H1 (cell line): Measurements from ENCODE around the gene MEF2D. TPM values are rescaled to one million over a fixed set of nuclear protein-coding genes. Genes with fewer than 3 reads are reported as not detected.

Source experiments
- YY1 ChIP-seq: IDR thresholded peaks from 2 replicates; pipeline ENCODE4 v1.6.1; 2011; ENCODE audit warnings: low read depth, mild to moderate bottlenecking, low read length
- polyA plus RNA-seq, 7 experiments: library from polyadenylated mRNA; depleted of rRNA in 3 of 7; stranded (reverse) in 5 of 7; unstranded in 2 of 7; fragments of >200 nt in 5 of 7; fragments of 200-250 nt in 2 of 7; gene quantifications; 1 replicate in 5 of 7; 2 replicates in 1 of 7; 4 replicates in 1 of 7; pipeline versions ENCODE4 v1.2.1 to v1.2.3, GENCODE V29; 2011 to 2013; ENCODE audit warnings: missing spikeins in 2 of 7, mixed read lengths in 2 of 7
- total RNA-seq: library from RNA; stranded (reverse); fragmentation: NEBNext Ultra II Directional; extraction: Animal tissue kit (Norgen Biotek cat#: 25700); gene quantifications from 2 replicates; pipeline ENCODE4 v1.2.1, GENCODE V29; 2021

MEF2D gene
- total and polyA plus RNA-seq, 2 of the 8 experiments (the other 6 are each of a cell fraction or from before 2014, with no cell fraction given), result 17.3 to 20.3 TPM

DNA sequence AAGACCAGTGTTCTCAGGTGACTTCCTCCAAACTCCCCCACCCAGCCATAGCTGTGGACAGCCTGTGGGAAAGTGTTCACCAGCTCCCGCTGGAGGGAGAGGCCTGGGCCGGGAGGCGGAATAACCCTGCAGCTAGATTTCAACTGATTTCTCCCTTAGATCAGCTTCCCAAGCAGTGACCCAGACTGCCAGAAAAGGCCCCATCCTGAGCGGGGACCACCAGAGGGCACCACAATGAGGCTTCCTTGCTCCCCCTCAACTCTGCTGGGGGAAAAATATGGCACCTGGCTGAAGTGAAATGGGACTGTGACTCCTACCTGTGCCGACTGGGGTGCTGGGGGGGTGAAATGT, 80.7 kb downstream of the MEF2D start (continued):
- TF ChIP-seq YY1, result no peak; the same call in 1 of the 2 replicates
